A549 (cell line): Measurements from ENCODE around the gene CCDC102B. TPM values are rescaled to one million over a fixed set of nuclear protein-coding genes. Genes with fewer than 3 reads are reported as not detected.

Source experiments
- ATAC-seq, 2 experiments: fragments of 200-7000 bp in 1 of 2; fragments of >200 bp in 1 of 2; cut with Nextera tagmentation in 1 of 2; cut with Tn5 transposase in 1 of 2; 3 replicates each; pipeline versions ENCODE4 v1.8.0 to v1.9.1; 2018 to 2020; ENCODE audit warnings: mild to moderate bottlenecking in 1 of 2, moderate library complexity in 1 of 2
- CTCF ChIA-PET: fragments of 300-600 bp; sonication (Branson Sonifier 250); formaldehyde crosslinking; extraction: SDS; loops from one replicate; lab custom pipeline; 2021; ENCODE audit warnings: antibody characterized with exemption, inconsistent platforms; lab: Yijun Ruan, JAX
- POLR2A ChIA-PET: fragments of 350-600 bp; formaldehyde crosslinking; extraction: SDS; loops from one replicate; lab custom pipeline; 2021; ENCODE audit warnings: antibody characterized with exemption, inconsistent platforms; lab: Yijun Ruan, JAX
- DNase-seq, 2 experiments: peaks; one replicate each; pipeline versions ENCODE4 v3.0.0 to v3.0.0-alpha.2; 2011 to 2016; ENCODE audit warnings: low read depth in 1 of 2, low spot score in 1 of 2
- FAIRE-seq: peaks from 2 replicates; lab custom pipeline; 2011; peaks lifted over from hg19 to GRCh38; lab: Jason Lieb, UNC
- H3K27ac ChIP-seq, 2 experiments: fragments of >200 bp; sonication (Bioruptor Twin); formaldehyde crosslinking; 3 replicates each; pipeline ENCODE4 v1.5.1; 2016 to 2017
- H3K4me1 ChIP-seq: fragments of >200 bp; sonication (Bioruptor Twin); formaldehyde crosslinking; 3 replicates; pipeline ENCODE4 v1.6.1; 2016
- H3K4me2 ChIP-seq: fragments of >200 bp; sonication (Bioruptor Twin); formaldehyde crosslinking; 3 replicates; pipeline ENCODE4 v1.6.1; 2016
- H3K4me3 ChIP-seq: fragments of >200 bp; sonication (Bioruptor Twin); formaldehyde crosslinking; 3 replicates; pipeline ENCODE4 v1.5.1; 2016
- H3K9me3 ChIP-seq: fragments of >200 bp; sonication (Bioruptor Twin); formaldehyde crosslinking; 3 replicates; pipeline ENCODE4 v1.6.1; 2016
- BHLHE40 ChIP-seq: IDR thresholded peaks from 2 replicates; pipeline ENCODE4 v1.6.1; 2012; ENCODE audit warnings: low read depth, low read length, inconsistent platforms
- CEBPB ChIP-seq, 2 experiments: fragments of >200 bp in 1 of 2; sonication (Bioruptor Twin) in 1 of 2; formaldehyde crosslinking in 1 of 2; IDR thresholded peaks; 2 replicates each; pipeline ENCODE4 v1.6.1; 2012 to 2016
- EP300 ChIP-seq, 2 experiments: fragments of >200 bp; sonication (Bioruptor Twin); formaldehyde crosslinking; IDR thresholded peaks; 2 replicates in 1 of 2; 3 replicates in 1 of 2; pipeline ENCODE4 v1.6.1; 2016 to 2017
- FOSB ChIP-seq: fragments of 250-450 bp; sonication (Bioruptor Pico); IDR thresholded peaks from 2 replicates; pipeline ENCODE4 v1.5.0; 2020; ENCODE audit warnings: mild to moderate bottlenecking, moderate library complexity
- HDAC2 ChIP-seq: fragments of 200-600 bp; sonication (generic); IDR thresholded peaks from 2 replicates; pipeline ENCODE4 v1.6.1; 2016
- HOXB5 ChIP-seq: fragments of 250-450 bp; sonication (Bioruptor Pico); IDR thresholded peaks from 2 replicates; pipeline ENCODE4 v1.5.0; 2020; ENCODE audit warnings: mild to moderate bottlenecking, moderate library complexity
- JUN ChIP-seq, 2 experiments: fragments of >200 bp; sonication (Bioruptor Twin); formaldehyde crosslinking; IDR thresholded peaks; 2 replicates in 1 of 2; 3 replicates in 1 of 2; pipeline ENCODE4 v1.6.1; 2016 to 2017
- JUNB ChIP-seq: fragments of >200 bp; sonication (Bioruptor Twin); formaldehyde crosslinking; IDR thresholded peaks from 2 replicates; pipeline ENCODE4 v1.6.1; 2016
- KDM1A ChIP-seq: fragments of 200-600 bp; sonication (generic); IDR thresholded peaks from 2 replicates; pipeline ENCODE4 v1.6.1; 2016; ENCODE audit warnings: low read depth, mild to moderate bottlenecking
- MAFK ChIP-seq: fragments of 450-650 bp; IDR thresholded peaks from 2 replicates; pipeline ENCODE4 v1.6.1; 2014; ENCODE audit not compliant: partially characterized antibody
- MYC ChIP-seq: IDR thresholded peaks from 2 replicates; pipeline ENCODE4 v1.6.1; 2012; ENCODE audit warnings: mild to moderate bottlenecking, inconsistent platforms, low read length, improper control_type of control experiment, borderline replicate concordance
- NR3C1 ChIP-seq: fragments of >200 bp; sonication (Bioruptor Twin); formaldehyde crosslinking; IDR thresholded peaks from 3 replicates; pipeline ENCODE4 v1.6.1; 2017
- PHF8 ChIP-seq: fragments of 200-600 bp; sonication (generic); IDR thresholded peaks from 2 replicates; pipeline ENCODE4 v1.6.1; 2016; ENCODE audit warnings: low read depth, mild to moderate bottlenecking, antibody characterized with exemption, moderate library complexity, borderline replicate concordance
- RAD21 ChIP-seq, 2 experiments: fragments of >200 bp in 1 of 2; sonication (Bioruptor Twin) in 1 of 2; formaldehyde crosslinking in 1 of 2; IDR thresholded peaks in 1 of 2; conservative IDR thresholded peaks in 1 of 2; 2 replicates in 1 of 2; 3 replicates in 1 of 2; pipeline ENCODE4 v1.6.1; 2012 to 2018; ENCODE audit warnings: inconsistent platforms in 1 of 2
- RARB ChIP-seq: fragments of 250-450 bp; sonication (Bioruptor Pico); IDR thresholded peaks from 2 replicates; pipeline ENCODE4 v1.8.0; 2021; ENCODE audit warnings: mild to moderate bottlenecking, moderate library complexity
- RFX5 ChIP-seq: fragments of 450-650 bp; IDR thresholded peaks from 2 replicates; pipeline ENCODE4 v1.7.1; 2014; ENCODE audit warnings: antibody characterized with exemption, mild to moderate bottlenecking, moderate library complexity
- TFCP2L1 ChIP-seq: fragments of 250-450 bp; sonication (Bioruptor Pico); IDR thresholded peaks from 2 replicates; pipeline ENCODE4 v1.5.0; 2021; ENCODE audit warnings: mild to moderate bottlenecking
- ZC3H11A ChIP-seq: fragments of 450-650 bp; IDR thresholded peaks from 2 replicates; pipeline ENCODE4 v1.6.1; 2014; ENCODE audit warnings: antibody characterized with exemption, mild to moderate bottlenecking
- ZFP36 ChIP-seq: fragments of 450-650 bp; IDR thresholded peaks from 2 replicates; pipeline ENCODE4 v1.6.1; 2014; ENCODE audit warnings: borderline replicate concordance; ENCODE audit not compliant: partially characterized antibody
- ZSCAN20 ChIP-seq: fragments of 250-450 bp; sonication (Bioruptor Pico); IDR thresholded peaks from 2 replicates; pipeline ENCODE4 v1.8.0; 2022; ENCODE audit warnings: mild to moderate bottlenecking, moderate library complexity
- WGBS: methylation state at CpG from one replicate; pipeline ENCODE4 v1.1.6; 2017; ENCODE audit errors: missing lambda C conversion rate; 5-methylcytosine and 5-hydroxymethylcytosine counted together
- polyA plus RNA-seq, 4 experiments: library from polyadenylated mRNA; depleted of rRNA in 3 of 4; stranded (reverse); fragments of >200 nt; fragmentation: RNase III in 1 of 4; extraction: RNeasy Plus Mini Kit Qiagen cat#74134 plus additional on column Dnase treatment in 1 of 4; gene quantifications; 2 replicates in 3 of 4; 3 replicates in 1 of 4; pipeline ENCODE4 v1.2.3, GENCODE V29; 2011 to 2017
- TF ChIP-seq, protein P1 (sequence below): fragments of >200 bp; sonication (Bioruptor Twin); formaldehyde crosslinking; IDR thresholded peaks from 2 replicates; pipeline ENCODE4 v1.6.1; 2016
- TF ChIP-seq, protein P2 (sequence below): fragments of 450-650 bp; IDR thresholded peaks from 2 replicates; pipeline ENCODE4 v1.6.1; 2014; ENCODE audit warnings: antibody characterized with exemption
- TF ChIP-seq, protein P3 (sequence below): fragments of 250-450 bp; sonication (Bioruptor Pico); IDR thresholded peaks from 2 replicates; pipeline ENCODE4 v1.5.0; 2020; ENCODE audit warnings: low read depth, mild to moderate bottlenecking, moderate library complexity

Gene CCDC102B
- polyA plus RNA-seq, 2 of the 4 experiments (the other 2 are of a cell fraction), result 1.2 to 1.6 TPM

DNA sequence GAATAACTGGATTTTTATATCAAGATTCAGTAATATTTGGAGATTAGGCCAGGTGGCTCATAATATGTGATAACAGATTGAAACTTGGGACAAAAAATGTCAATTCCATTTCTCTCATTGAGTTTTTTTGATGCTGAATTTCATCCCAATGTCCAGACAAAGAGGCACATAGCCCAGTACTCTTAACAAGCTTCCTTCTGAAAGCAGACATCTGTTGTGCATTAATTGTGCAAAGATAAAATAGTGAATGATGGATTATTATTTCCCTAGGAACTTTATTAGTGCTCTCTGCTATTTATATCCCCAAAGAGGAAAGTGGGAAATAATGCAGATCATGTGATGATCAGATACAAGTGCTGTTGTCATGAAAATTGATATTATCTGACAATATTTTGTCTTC, 234.1 kb downstream of the CCDC102B start:
- CTCF ChIA-PET, result no interaction called here
- DNase-seq, result no peak
- H3K4me3 ChIP-seq, result no peak overlapping the region
- H3K27ac ChIP-seq, result no peak overlapping the region
- POLR2A ChIA-PET, result no interaction called here
- TF ChIP-seq, protein P1, sequence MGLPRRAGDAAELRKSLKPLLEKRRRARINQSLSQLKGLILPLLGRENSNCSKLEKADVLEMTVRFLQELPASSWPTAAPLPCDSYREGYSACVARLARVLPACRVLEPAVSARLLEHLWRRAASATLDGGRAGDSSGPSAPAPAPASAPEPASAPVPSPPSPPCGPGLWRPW, result no peak
- TF ChIP-seq PHF8 (no peak), HDAC2 (no peak), RARB (CRISPR knock-in tag) (no peak), HOXB5 (CRISPR knock-in tag) (no peak)
- TF ChIP-seq, protein P2, sequence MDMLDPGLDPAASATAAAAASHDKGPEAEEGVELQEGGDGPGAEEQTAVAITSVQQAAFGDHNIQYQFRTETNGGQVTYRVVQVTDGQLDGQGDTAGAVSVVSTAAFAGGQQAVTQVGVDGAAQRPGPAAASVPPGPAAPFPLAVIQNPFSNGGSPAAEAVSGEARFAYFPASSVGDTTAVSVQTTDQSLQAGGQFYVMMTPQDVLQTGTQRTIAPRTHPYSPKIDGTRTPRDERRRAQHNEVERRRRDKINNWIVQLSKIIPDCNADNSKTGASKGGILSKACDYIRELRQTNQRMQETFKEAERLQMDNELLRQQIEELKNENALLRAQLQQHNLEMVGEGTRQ, result no peak
- FAIRE-seq, result no peak
- no peak for ATAC-seq
- no peaks in the 10 kb centered on the region for H3K4me1 ChIP-seq
- H3K4me2 ChIP-seq, result no peak overlapping the region
- no peaks in the 10 kb centered on the region for H3K9me3 ChIP-seq

DNA sequence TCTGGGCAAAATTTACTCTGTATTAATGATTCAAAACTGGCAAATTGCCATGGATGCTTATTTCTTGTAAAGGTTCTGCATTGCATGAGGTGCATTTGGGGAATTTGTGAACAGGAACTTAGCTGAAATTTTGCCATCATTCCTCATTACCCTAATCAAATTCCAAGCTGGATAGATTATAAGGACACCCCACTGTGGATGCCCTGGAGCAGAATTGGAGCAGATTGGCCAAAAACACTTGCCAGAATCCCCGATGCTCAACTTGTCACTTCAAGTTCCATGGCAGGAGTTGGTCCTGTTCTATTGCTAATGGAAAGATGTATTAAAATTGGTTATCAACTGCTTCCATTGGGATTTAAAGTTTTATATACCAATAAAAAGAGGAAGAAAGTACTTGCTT, 237.9 kb downstream of the CCDC102B start:
- Histone ChIP-seq H3K4me2 (no peak overlapping the region), H3K9me3 (no peaks in the 10 kb centered on the region), H3K27ac (no peak overlapping the region), H3K4me3 (no peak overlapping the region), H3K4me1 (no peaks in the 10 kb centered on the region)
- ATAC-seq, result no peak
- FAIRE-seq, result no peak
- ChIA-PET CTCF (no interaction called here), POLR2A (no interaction called here)
- WGBS, result 0% methylated on average over 1 of the region's 1 CpG
- TF ChIP-seq TFCP2L1 (CRISPR knock-in tag) (no peak), JUN (IDR thresholded peaks at IDR 0.05) (no peak), PHF8 (no peak), ZFP36 (no peak), MYC (no peak), EP300 (IDR thresholded peaks at IDR 0.05) (no peak)
- TF ChIP-seq, protein P3, sequence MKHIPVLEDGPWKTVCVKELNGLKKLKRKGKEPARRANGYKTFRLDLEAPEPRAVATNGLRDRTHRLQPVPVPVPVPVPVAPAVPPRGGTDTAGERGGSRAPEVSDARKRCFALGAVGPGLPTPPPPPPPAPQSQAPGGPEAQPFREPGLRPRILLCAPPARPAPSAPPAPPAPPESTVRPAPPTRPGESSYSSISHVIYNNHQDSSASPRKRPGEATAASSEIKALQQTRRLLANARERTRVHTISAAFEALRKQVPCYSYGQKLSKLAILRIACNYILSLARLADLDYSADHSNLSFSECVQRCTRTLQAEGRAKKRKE, result no peak
- no peak for DNase-seq

DNA sequence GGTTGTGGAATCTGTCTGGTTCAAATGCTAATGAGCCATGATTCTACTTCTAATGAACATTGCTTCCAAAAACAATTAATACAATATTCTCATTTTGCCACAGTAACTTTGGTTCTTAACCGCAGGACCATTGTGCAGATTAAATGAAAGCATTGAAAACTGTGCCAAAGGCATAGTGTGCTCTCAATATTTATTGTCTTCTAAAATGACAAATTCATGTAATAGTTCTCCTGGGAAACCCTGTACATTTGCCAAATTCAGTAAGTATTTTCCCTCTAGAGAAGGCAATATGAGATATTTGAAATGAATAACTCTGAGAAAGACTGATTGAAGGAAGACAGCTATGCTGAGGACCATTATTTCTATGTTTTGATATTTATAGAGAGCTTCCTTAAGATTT, 246.3 kb downstream of the CCDC102B start:
- Histone ChIP-seq H3K27ac (no peak overlapping the region), H3K4me2 (no peak overlapping the region), H3K4me3 (no peak overlapping the region), H3K9me3 (no peaks in the 10 kb centered on the region)
- no peak for DNase-seq
- ChIA-PET POLR2A (no interaction called here), CTCF (no interaction called here)
- no peak for ATAC-seq
- WGBS, result 42% methylated on average over 1 of the region's 1 CpG
- no peak for FAIRE-seq
- TF ChIP-seq JUNB (no peak), RAD21 (conservative IDR thresholded peaks at IDR 0.05 in 1 of 2, IDR thresholded peaks at IDR 0.05 in 1 of 2) (no peak), HDAC2 (no peak), BHLHE40 (no peak), ZSCAN20 (CRISPR knock-in tag) (no peak), MAFK (no peak), RARB (CRISPR knock-in tag) (no peak), RFX5 (no peak), FOSB (no peak), ZFP36 (no peak), CEBPB (IDR thresholded peaks at IDR 0.05) (no peak), KDM1A (no peak), ZC3H11A (no peak), NR3C1 (no peak)
- TF ChIP-seq, protein P2, result no peak
- TF ChIP-seq, all 56 proteins: peak for 0
- H3K4me1 ChIP-seq, result no peaks in the 10 kb centered on the region
